Measurements from ENCODE around the gene PTGS1.

- no peak for TF ChIP-seq EZH2 (IDR thresholded peaks at IDR 0.05; ENCODE audit: borderline replicate concordance, insufficient read depth, low read depth, low read length, poor library complexity, severe bottlenecking)
- TF ChIP-seq CTCF (IDR thresholded peaks at IDR 0.05): no peak
These were observed 4.7 kb upstream of the PTGS1 start for GRCh38 chr9:122366074-122366660.
